Measurements from ENCODE around the gene MLLT3.

DNA sequence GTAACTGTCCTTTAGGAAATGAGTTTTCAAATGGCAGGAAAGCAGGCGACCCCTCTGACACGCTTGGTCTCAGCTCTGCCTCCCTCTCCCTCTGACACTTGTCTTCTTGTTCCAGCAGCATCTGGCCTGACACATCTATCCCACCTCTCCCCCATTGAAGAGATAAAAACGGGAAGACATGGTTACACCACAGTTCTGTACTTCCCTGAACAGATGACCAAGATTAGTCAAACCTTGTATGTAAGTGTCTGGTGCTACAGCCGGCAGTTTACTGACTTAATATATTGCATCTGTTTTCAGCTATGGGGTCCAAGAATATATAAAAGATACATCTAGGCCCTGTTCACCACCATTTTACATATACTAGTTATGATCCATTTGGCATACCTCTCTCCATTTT, 29.6 kb upstream of the MLLT3 start:
- TF ChIP-seq, protein P1, sequence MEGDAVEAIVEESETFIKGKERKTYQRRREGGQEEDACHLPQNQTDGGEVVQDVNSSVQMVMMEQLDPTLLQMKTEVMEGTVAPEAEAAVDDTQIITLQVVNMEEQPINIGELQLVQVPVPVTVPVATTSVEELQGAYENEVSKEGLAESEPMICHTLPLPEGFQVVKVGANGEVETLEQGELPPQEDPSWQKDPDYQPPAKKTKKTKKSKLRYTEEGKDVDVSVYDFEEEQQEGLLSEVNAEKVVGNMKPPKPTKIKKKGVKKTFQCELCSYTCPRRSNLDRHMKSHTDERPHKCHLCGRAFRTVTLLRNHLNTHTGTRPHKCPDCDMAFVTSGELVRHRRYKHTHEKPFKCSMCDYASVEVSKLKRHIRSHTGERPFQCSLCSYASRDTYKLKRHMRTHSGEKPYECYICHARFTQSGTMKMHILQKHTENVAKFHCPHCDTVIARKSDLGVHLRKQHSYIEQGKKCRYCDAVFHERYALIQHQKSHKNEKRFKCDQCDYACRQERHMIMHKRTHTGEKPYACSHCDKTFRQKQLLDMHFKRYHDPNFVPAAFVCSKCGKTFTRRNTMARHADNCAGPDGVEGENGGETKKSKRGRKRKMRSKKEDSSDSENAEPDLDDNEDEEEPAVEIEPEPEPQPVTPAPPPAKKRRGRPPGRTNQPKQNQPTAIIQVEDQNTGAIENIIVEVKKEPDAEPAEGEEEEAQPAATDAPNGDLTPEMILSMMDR (conservative IDR thresholded peaks at IDR 0.05 in 1 of 2, IDR thresholded peaks at IDR 0.05 in 1 of 2; ENCODE audit: extremely low read depth in 1 of 2, insufficient read depth in 1 of 2, low read depth in 1 of 2, low read length in 2 of 2) = no peak
- no peak for TF ChIP-seq EZH2 (IDR thresholded peaks at IDR 0.05; ENCODE audit: borderline replicate concordance, low read length)

Measured in mammary epithelial cell (primary cell).